WTC11 (cell line): ENCODE measurements around the gene HRH4.

Source experiments
- FOXJ3 ChIP-seq: sonication (generic); formaldehyde crosslinking; IDR thresholded peaks from 2 replicates; pipeline ENCODE4 v1.9.0; 2021; ENCODE audit warnings: missing genetic modification reagents, mild to moderate bottlenecking, borderline replicate concordance
- FOXP1 ChIP-seq: sonication (generic); formaldehyde crosslinking; IDR thresholded peaks from 2 replicates; pipeline ENCODE4 v1.8.0; 2022; ENCODE audit warnings: missing genetic modification reagents, mild to moderate bottlenecking, moderate library complexity, borderline replicate concordance
- JUN ChIP-seq: sonication (generic); formaldehyde crosslinking; IDR thresholded peaks from 2 replicates; pipeline ENCODE4 v1.8.0; 2023; ENCODE audit warnings: mild to moderate bottlenecking, missing genetic modification reagents
- MXD4 ChIP-seq: fragments of 250-450 bp; sonication (Bioruptor Pico); IDR thresholded peaks from 2 replicates; pipeline ENCODE4 v1.8.0; 2021; ENCODE audit warnings: mild to moderate bottlenecking, moderate library complexity, borderline replicate concordance
- NFYB ChIP-seq: sonication (generic); formaldehyde crosslinking; conservative IDR thresholded peaks from 2 replicates; pipeline ENCODE4 v1.8.0; 2022; ENCODE audit warnings: low read depth, missing genetic modification reagents
- NR1H2 ChIP-seq: sonication (generic); formaldehyde crosslinking; IDR thresholded peaks from 2 replicates; pipeline ENCODE4 v1.9.0; 2021; ENCODE audit warnings: mild to moderate bottlenecking, moderate library complexity, missing genetic modification reagents
- NR2C2 ChIP-seq: sonication (generic); formaldehyde crosslinking; IDR thresholded peaks from 2 replicates; pipeline ENCODE4 v1.8.0; 2022; ENCODE audit warnings: mild to moderate bottlenecking, missing genetic modification reagents
- SP1 ChIP-seq: sonication (generic); formaldehyde crosslinking; conservative IDR thresholded peaks from 2 replicates; pipeline ENCODE4 v1.8.1; 2022; ENCODE audit warnings: missing genetic modification reagents
- TEAD1 ChIP-seq: sonication (generic); formaldehyde crosslinking; IDR thresholded peaks from 2 replicates; pipeline ENCODE4 v1.8.0; 2022; ENCODE audit warnings: mild to moderate bottlenecking, missing genetic modification reagents
- TF ChIP-seq, protein P1 (sequence below): sonication (generic); formaldehyde crosslinking; IDR thresholded peaks from 2 replicates; pipeline ENCODE4 v1.8.1; 2023; ENCODE audit warnings: mild to moderate bottlenecking, missing genetic modification reagents, moderate library complexity
- TF ChIP-seq, protein P2 (sequence below): fragments of 200-600 bp; IDR thresholded peaks from 2 replicates; pipeline ENCODE4 v1.8.0; 2022; ENCODE audit warnings: antibody characterized with exemption
- TF ChIP-seq, protein P3 (sequence below): sonication (generic); formaldehyde crosslinking; IDR thresholded peaks from 2 replicates; pipeline ENCODE4 v1.8.1; 2022; ENCODE audit warnings: low read depth, mild to moderate bottlenecking, moderate library complexity, missing genetic modification reagents, borderline replicate concordance
- TF ChIP-seq, protein P4 (sequence below): sonication (generic); formaldehyde crosslinking; IDR thresholded peaks from 2 replicates; pipeline ENCODE4 v1.8.1; 2023; ENCODE audit warnings: mild to moderate bottlenecking, missing genetic modification reagents, moderate library complexity

DNA sequence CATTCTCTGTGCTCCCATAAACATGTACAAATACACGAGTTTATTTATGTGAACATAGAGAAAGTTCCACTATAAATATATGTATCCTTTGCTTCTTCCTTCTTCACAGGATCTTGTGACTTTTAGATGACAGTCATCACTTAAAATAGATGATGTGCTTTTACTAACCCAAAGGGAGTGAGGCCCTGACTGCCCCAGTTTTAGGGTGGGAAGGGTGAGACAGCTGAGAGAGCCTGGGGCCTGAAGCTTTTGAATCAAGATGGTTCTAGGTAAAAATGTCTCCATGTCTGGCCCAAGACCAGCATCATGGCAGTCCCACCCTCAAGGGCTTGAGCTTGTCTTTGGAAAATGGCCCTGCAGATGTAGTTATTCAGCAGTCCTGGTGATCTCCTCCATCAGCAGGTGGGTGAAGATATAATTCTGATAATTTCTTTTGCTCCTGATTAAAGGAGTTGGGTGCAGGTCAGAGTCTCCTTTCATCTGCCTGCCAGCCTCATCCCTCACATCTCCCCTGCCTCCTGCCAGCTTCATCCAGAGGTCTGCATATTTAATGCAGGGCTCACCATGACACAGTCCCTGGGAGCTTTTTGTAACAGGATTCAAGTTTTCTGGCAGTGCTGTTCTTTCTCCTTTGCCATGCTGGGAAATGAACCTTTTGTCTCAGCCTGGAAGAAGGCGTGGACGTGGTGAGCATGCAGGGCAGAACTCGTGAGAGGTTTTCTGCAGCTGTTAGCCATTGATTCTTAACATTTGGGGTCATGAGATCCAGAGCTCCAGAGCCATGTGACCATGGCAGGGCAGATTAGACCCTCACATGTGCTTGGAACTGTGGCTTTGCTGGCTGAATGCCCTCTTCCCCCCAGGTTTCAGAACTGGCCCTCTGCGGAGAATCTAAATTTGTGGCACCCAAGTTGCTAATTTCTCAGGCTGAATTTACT lies 2.7 kb downstream of the HRH4 start:
- TF ChIP-seq, protein P1, sequence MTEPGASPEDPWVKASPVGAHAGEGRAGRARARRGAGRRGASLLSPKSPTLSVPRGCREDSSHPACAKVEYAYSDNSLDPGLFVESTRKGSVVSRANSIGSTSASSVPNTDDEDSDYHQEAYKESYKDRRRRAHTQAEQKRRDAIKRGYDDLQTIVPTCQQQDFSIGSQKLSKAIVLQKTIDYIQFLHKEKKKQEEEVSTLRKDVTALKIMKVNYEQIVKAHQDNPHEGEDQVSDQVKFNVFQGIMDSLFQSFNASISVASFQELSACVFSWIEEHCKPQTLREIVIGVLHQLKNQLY (CRISPR knock-in tag), result no peak
- TF ChIP-seq, protein P2, sequence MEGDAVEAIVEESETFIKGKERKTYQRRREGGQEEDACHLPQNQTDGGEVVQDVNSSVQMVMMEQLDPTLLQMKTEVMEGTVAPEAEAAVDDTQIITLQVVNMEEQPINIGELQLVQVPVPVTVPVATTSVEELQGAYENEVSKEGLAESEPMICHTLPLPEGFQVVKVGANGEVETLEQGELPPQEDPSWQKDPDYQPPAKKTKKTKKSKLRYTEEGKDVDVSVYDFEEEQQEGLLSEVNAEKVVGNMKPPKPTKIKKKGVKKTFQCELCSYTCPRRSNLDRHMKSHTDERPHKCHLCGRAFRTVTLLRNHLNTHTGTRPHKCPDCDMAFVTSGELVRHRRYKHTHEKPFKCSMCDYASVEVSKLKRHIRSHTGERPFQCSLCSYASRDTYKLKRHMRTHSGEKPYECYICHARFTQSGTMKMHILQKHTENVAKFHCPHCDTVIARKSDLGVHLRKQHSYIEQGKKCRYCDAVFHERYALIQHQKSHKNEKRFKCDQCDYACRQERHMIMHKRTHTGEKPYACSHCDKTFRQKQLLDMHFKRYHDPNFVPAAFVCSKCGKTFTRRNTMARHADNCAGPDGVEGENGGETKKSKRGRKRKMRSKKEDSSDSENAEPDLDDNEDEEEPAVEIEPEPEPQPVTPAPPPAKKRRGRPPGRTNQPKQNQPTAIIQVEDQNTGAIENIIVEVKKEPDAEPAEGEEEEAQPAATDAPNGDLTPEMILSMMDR, result no peak
- TF ChIP-seq TEAD1 (CRISPR knock-in tag) (no peak), MXD4 (CRISPR knock-in tag) (no peak), JUN (CRISPR knock-in tag) (no peak), SP1 (CRISPR knock-in tag) (no peak), NR1H2 (CRISPR knock-in tag) (no peak), NR2C2 (CRISPR knock-in tag) (no peak), FOXJ3 (CRISPR knock-in tag) (no peak), FOXP1 (no peak), NFYB (CRISPR knock-in tag) (no peak)
- TF ChIP-seq, protein P3, sequence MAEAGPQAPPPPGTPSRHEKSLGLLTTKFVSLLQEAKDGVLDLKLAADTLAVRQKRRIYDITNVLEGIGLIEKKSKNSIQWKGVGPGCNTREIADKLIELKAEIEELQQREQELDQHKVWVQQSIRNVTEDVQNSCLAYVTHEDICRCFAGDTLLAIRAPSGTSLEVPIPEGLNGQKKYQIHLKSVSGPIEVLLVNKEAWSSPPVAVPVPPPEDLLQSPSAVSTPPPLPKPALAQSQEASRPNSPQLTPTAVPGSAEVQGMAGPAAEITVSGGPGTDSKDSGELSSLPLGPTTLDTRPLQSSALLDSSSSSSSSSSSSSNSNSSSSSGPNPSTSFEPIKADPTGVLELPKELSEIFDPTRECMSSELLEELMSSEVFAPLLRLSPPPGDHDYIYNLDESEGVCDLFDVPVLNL (CRISPR knock-in tag), result no peak
- TF ChIP-seq, protein P4, sequence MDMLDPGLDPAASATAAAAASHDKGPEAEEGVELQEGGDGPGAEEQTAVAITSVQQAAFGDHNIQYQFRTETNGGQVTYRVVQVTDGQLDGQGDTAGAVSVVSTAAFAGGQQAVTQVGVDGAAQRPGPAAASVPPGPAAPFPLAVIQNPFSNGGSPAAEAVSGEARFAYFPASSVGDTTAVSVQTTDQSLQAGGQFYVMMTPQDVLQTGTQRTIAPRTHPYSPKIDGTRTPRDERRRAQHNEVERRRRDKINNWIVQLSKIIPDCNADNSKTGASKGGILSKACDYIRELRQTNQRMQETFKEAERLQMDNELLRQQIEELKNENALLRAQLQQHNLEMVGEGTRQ, result peak; percentile 35; the same call in 1 of the 2 replicates
